ENCODE data around the gene MFN2.
A peak's percentile ranks its signal among the peaks of the same experiment; 100 is the strongest.

Gene MFN2

DNA sequence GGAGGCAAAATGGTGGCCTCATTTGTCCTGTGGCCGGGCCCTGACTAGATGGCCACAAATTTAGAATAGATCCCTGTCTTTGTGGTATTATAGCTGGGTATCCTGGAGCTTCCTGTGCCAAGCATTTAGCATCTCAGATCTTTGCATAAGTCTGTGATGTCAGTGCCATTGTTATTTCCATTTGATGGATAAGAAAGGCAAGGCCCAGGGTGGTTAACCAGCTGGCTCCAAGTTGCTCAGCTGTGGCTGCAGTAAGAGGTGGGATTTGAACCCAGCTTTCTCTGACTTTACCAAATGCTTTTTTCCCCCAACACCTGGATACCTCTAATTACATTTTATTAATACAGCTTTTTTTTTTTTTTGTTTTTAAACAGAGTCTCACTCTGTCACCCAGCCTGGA lies 71.1 kb downstream of the MFN2 start:
- DNase-seq (ENCODE audit: low spot score), result no peak

DNA sequence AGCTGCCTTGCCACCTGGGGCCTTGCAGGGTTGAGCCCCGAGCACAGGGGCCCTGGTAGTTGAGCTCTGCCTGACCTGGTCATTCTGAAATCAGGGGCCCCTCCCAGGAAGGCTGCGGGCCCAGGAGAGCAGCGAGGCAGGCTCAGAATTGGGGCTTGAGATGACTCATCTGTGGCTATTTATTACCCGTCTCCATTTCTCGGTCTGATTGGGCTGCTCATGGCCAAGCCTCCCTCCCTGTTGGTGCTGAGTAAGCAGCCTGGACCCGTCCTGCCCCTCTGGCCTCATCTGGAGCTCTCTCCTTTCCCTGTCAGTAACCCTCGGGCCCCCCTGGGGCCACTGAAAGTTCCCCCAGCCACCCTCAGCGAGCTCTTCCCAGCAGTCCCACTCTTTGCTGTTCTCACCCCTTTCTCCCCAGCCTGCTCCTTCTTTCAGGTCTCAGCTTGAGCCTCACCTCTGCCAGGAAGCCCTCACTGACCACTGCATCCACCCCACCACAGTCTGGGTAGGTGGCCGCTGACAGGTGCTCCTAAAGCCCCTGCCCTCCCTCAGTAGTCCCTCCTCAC lies 71.8 kb downstream of the MFN2 start:
- peak; percentile 38 for DNase-seq (ENCODE audit: low spot score)

DNA sequence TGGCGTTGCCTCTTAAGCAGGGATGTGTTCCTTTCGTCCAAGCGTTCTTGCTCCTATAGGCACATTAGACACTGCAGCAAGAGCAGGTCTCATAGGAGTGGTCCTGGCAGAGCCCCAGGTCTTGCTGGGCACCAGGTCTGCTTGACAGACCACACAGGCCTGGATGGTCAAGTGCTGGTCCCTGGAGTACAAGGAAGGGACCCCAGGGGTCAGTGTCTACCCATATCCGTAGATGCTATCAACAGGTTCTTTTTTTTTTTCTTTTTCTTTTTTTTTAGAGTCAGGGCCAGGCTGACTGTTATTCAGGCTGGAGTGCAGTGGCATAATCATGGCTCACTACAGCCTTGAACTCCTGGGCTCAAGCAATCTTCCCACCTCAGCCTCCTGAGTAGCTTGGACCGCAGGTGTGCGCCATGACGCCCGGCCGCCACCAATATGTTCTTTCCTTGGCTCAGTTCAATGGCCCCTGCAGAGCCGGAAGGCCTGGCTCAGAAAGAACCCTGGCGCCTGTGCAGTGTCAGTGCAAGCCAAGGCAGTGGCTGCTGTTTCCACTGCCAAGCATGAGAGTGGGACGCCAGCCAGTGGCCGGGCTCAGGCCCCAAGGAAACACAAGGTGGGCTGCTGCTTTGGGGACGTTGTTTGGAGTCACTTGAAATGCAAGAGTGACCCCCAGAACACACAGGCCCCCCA lies 72.9 kb downstream of the MFN2 start:
- DNase-seq (ENCODE audit: low spot score), result no peak

DNA sequence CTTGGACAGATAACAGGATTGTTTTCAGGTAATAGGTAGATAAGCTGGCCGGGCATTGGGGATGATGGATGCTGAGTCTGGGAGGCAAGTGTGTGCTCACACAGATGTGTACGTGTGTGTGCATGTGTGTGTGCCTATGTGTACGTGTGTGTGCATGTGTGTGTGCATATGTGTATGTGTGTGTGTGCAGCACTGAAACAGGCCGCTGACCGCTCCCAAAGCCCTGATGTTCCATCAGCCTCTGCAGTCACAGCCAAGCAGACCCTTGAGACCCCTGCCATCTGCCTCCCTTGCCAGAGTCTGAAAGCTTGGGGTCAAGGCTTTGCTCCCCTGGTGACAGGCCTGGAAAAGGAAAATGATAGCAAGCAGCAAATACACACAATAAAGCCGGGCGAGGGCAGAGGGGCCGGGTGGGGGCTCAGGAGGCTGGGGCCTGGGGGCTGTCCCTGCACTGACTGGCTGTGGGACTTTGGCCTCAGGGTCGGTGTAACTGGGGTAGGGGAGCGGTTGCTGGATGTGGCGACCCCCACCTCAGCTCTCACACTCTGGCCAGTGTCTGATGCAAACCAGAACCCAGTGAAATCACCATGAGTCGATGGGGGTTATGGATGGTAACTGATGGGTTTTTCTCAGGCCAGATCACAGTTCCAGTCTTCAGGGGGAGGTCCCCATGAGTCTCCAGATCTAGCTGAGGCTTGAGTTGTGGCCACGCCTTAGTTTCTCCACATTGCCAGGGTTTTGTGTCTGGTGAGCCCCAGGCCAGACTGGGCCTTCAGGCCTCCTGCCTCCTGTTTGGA lies 73.7 kb downstream of the MFN2 start:
- DNase-seq (ENCODE audit: low spot score), result no peak

DNA sequence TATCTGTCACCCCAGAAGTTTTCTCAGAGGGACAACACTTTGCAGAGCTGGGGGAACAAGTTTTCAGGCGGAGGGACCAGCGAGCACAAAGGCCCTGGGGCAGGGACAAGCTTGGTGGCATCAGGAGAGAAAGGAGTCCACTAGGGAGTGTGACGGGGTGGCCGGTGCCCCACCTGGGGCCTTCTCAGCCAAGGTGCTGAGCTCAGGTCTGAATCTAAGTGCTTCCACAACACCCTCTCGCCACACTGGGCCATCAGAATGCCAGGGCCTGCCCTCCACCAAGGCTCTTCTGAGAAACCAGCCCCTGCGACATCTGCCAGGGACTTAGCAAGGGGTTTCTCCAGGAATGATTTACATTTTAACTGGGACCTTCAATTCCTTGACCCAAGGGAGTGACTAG lies 75.0 kb downstream of the MFN2 start:
- no peak for DNase-seq (ENCODE audit: low spot score)

DNA sequence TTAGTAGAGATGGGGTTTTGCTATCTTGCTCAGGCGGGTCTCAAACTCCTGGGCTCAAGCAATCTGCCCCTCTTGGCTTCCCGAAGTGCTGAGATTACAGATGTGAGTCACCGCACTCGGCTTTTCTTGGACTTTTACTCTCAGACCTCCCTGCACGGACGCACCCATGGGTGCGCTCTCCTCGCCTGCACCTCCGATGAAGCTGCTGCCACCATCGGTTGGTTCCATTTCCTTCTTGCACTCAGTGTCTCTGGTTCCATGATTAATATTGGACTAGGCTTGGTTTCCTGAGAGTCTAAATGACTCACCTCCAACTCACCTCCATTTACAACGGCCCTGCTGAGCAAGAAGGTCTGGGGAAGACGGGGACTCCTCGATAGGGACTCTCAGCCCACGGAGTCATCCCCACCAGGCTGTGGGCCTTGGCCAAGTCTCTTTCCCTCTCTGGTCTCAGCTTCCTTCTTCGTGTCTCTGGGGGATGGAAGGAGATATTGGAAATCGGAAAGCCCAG lies 76.1 kb downstream of the MFN2 start:
- no peak for DNase-seq (ENCODE audit: low spot score)

DNA sequence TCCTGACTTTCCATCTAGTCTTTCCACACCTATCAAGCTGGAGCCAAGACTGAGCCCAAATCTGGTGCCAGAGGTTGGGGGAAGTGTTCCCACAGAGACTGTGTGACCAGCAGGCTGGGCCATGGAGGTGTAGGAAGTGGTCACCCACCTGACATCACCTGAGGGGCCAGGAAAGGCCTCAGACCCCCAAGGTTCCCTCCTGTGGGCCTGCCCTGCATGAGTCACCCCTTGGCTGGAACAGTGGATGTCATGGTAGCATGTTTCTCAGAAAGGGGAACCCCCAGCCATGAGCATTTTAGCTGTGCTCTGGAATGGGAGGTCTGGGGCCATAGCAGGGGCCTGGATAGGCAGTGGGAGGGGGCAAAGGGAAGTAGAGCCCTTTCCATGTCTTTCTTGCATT lies 77.1 kb downstream of the MFN2 start:
- no peak for DNase-seq (ENCODE audit: low spot score)

DNA sequence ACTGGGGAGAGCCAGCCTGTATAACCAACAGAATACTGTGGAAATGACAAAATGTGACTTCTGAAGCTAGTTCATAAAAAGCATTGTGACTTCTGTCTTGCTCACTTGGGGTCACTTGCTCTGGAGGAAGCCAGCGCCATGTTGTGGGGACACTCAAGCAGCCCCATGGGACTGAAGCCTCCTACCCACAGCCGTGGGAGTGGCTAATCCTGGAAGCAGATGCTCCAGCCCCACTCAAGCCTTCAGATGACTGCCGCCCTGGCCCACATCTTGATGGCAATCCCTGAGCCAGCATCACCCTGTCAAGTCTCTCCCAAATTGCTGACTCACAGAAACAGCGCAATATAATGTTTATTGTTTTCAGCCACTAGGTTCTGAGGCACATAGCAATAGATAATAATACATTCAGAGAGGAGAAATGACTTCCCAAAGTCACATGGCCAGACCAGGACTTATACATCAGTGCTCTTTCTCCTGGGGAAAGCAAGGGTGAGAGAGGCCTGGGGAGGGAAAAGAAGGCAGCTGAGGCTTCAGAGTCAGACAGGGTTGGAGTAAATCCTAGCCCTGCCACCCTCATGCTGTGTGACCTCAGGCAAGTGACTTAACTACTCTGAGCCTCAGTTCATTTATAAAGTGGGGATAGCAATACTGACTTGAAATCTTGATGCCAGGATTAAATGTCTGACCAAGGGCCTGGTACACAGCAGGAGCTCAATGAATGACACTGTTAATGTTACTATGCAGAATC lies 77.9 kb downstream of the MFN2 start:
- no peak for DNase-seq (ENCODE audit: low spot score)

DNA sequence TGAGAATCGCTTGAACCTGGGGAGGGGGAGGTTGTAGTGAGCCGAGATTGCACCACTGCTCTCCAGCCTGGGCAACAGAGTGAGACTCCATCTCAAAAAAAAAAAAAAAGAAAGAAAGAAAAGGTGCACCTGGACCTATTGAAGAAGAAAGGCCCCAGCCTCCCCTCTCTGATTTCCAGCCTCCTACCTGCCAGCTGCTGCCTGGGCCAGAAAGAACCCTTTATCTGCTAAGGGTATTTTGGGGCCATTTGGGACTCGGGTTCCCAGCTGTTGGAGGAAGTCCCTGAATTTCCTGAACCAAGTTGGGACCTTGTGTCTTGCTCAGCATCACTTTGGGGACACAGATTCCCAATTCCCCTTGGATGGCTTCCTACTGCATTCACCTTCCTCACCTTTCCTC lies 79.0 kb downstream of the MFN2 start:
- no peak for DNase-seq (ENCODE audit: low spot score)

DNA sequence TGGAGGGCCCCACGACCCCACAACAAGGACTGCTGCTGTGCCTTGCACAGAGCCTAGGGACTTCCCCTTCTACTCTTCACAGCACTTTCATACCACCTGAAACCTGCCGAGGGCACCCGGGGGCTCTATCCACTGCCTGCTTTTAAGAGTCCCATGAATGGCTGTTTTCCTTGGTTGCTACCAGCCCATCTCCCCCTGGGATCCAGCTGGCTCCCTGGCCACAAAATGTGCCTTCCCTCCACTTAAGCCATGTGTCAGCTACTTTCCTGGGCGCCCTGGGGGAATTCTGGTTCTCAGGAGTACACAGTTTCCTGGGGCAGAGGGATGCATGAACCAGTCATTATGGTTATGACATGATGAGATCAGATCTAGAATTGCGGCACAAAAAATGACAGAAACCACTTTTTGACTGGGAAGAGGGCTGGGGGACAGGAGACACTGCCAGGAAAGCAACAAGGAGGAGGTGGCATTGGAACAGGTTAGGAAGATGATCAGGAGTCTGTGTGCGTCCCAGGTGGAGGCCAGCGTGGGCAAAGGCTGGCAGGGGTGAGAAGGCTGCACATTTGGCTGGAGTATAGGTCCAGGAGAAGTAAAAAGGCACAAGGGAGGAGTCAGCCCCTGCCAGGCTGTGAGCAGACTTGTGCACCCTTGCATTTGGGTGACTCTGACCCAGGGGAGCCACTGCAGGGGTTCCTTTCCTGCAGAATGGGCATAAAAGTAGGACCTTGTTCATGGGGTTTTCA lies 79.6 kb downstream of the MFN2 start:
- DNase-seq (ENCODE audit: low spot score), result no peak

DNA sequence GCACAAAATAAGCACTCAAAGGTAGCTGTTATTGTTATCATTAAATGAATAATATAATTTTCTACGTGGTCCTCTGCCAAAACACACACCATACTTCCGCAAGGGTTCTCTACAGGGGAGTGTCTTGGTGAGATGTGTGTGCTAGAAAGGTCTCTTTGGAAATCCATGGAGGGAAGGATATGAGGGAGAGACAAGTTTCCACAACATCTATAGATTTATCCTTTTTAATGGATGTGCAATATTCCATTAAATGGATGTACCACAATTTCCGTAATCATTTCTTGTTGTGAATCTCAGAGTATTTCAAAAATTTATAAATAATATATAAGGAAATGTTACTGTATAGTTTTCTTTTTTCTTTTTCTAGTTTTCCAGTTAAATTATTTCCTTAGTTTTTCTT lies 80.3 kb downstream of the MFN2 start:
- DNase-seq (ENCODE audit: low spot score), result no peak

Measured in kidney capillary endothelial cell (primary cell).